Activated naive CD8-positive, alpha-beta T cell treated with anti-CD3 and anti-CD28 coated beads, Interleukin-2, amount 10 ng/mL, durations not matched to agents 7 days and 5 days (primary cell): ENCODE data around the gene ARHGEF3. TPM values are rescaled to one million over a fixed set of nuclear protein-coding genes. Genes with fewer than 3 reads are reported as not detected.
"Not testable (repeated sequence)": the region's sequence is repeated elsewhere in the genome, so short reads cannot be mapped to it uniquely, and the experiment has no call there.

Experiments used
- ATAC-seq: fragments of 150-1000 bp; cut with Tn5 transposase; one replicate; pipeline ENCODE4 v1.10.0; 2021; ENCODE audit warnings: low read depth, moderate library complexity
- POLR2A ChIA-PET: fragments of 350-600 bp; sonication (Branson Sonifier 250); formaldehyde crosslinking; loops from one replicate; lab custom pipeline; 2021; ENCODE audit warnings: antibody characterized with exemption; lab: Charles Lee
- DNase-seq: peaks from one replicate; pipeline ENCODE4 v3.0.0; 2021
- H3K27ac Mint-ChIP-seq: one replicate; pipeline ENCODE4 v1.8.0; 2022; ENCODE audit warnings: mild to moderate bottlenecking, mixed read lengths
- H3K27me3 Mint-ChIP-seq: one replicate; pipeline ENCODE4 v1.8.0; 2022; ENCODE audit warnings: mild to moderate bottlenecking, moderate library complexity, mixed read lengths
- H3K36me3 Mint-ChIP-seq: one replicate; pipeline ENCODE4 v1.8.0; 2021; ENCODE audit warnings: mild to moderate bottlenecking, mixed read lengths
- H3K4me1 Mint-ChIP-seq: one replicate; pipeline ENCODE4 v1.8.0; 2021; ENCODE audit warnings: mixed read lengths
- H3K4me3 Mint-ChIP-seq: one replicate; pipeline ENCODE4 v1.8.0; 2022; ENCODE audit warnings: mild to moderate bottlenecking, moderate library complexity, mixed read lengths
- H3K9me3 Mint-ChIP-seq: one replicate; pipeline ENCODE4 v1.8.0; 2021; ENCODE audit warnings: mixed read lengths
- total RNA-seq, 2 experiments: library from RNA; stranded (reverse); gene quantifications; one replicate each; pipeline ENCODE4 v1.2.3, GENCODE V29; 2021

Gene ARHGEF3
- total RNA-seq, 2 experiments from 2014 or later = 130 TPM

- Mint-ChIP-seq H3K27me3 (no peaks in the 10 kb centered on the region), H3K9me3 (peaks cover 3% of the 10 kb centered on the region), H3K36me3 (peaks cover 73% of the 10 kb centered on the region), H3K4me3 (peak overlapping the region; percentile 38), H3K4me1 (peaks cover 53% of the 10 kb centered on the region), H3K27ac (peak overlapping the region; percentile 72)
- POLR2A ChIA-PET = interaction anchor here (0.6 to 10.9 kb wide), 4 partner anchors 18 to 48 kb away, joined by 3 to 132 read pairs (median 6); partner anchors contain the start of gene ARHGEF3
- no peak for DNase-seq
- ATAC-seq = no peak
Observed at GRCh38 chr3:56751056-56751707, 50.6 kb downstream of the ARHGEF3 start.

DNA sequence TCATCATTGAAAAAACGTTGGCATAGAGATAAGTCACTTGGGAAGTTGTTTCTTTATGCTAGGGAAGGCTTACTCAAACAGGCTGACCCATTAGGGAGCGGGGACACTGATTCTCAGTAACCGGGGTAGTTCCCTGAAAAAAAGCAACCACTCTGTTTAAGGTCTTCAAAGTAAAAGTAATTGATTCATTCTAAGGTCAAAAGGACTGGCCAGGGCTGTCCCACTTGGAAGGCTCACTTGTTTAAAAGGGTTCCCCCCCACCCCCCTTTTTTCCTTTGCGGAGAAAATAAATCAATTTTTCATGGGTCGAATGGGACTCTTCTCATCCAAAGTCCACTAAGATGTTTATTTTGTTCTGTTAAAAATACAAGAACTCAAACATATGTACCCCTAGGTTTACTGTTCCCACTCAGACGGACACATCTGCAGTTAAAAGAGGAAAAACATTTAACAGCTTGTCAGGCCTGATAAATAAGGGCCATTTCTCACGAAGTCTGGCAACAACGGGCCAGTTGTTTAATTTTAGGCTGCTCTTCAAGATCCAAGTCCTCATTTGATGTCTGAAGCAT lies 53.0 kb downstream of the ARHGEF3 start:
- H3K9me3 Mint-ChIP-seq = peaks cover 3% of the 10 kb centered on the region
- peaks cover 78% of the 10 kb centered on the region for H3K36me3 Mint-ChIP-seq
- no peak overlapping the region for H3K27ac Mint-ChIP-seq
- POLR2A ChIA-PET = interaction anchor here (0.6 to 1.3 kb wide), 2 partner anchors 41 to 53 kb away, joined by 3 to 6 read pairs; partner anchors contain the start of gene ARHGEF3
- H3K27me3 Mint-ChIP-seq = no peaks in the 10 kb centered on the region
- no peak for DNase-seq
- ATAC-seq = no peak
- H3K4me1 Mint-ChIP-seq = peaks cover 47% of the 10 kb centered on the region
- H3K4me3 Mint-ChIP-seq = no peak overlapping the region

DNA sequence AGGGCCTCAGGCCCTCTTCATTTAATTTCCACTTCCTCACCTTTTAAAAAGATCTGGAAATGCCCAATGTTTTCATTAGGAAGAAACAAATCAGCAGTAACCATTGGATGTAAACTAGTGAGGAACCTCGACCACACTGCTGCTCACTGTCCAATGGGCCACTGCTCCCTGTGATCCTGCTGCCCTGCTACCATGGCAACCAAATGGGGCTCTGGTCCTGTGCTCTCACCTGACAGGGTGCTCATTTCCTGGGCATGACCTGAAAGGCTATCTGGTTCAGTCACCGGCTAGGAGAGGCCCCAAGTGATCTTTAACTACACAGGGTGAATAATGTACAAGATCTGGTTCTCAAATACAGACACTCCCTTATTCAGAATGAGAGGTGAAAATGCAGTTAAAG lies 54.6 kb downstream of the ARHGEF3 start:
- ATAC-seq (peak; percentile 27), DNase-seq (no peak)
- Mint-ChIP-seq H3K9me3 (peaks cover 3% of the 10 kb centered on the region), H3K4me3 (no peak overlapping the region), H3K27me3 (no peaks in the 10 kb centered on the region), H3K36me3 (peaks cover 77% of the 10 kb centered on the region), H3K4me1 (peaks cover 33% of the 10 kb centered on the region), H3K27ac (peak overlapping the region; percentile 38)
- POLR2A ChIA-PET = no interaction called here

- Mint-ChIP-seq H3K4me3 (no peak overlapping the region), H3K36me3 (peaks cover 66% of the 10 kb centered on the region)
- POLR2A ChIA-PET = no interaction called here
Observed at GRCh38 chr3:56744016-56744415, 57.7 kb downstream of the ARHGEF3 start.

GRCh38 chr3:56742887-56743286 lies 58.9 kb downstream of the ARHGEF3 start:
- Mint-ChIP-seq H3K27ac (peak overlapping the region; percentile 40), H3K9me3 (no peaks in the 10 kb centered on the region), H3K4me1 (peaks cover 24% of the 10 kb centered on the region), H3K36me3 (peaks cover 61% of the 10 kb centered on the region), H3K27me3 (no peaks in the 10 kb centered on the region), H3K4me3 (no peak overlapping the region)
- DNase-seq (no peak), ATAC-seq (no peak)
- POLR2A ChIA-PET = interaction anchor here (1.0 to 1.2 kb wide), 2 partner anchors 17 to 57 kb away, joined by 3 read pairs; no protein-coding TSS in a partner anchor

More at GRCh38 chr3:56744016-56744415, 57.7 kb downstream of the ARHGEF3 start:
- ATAC-seq (no peak), DNase-seq (no peak)
- peaks cover under 1% of the 10 kb centered on the region for H3K9me3 Mint-ChIP-seq
- H3K27me3 Mint-ChIP-seq = no peaks in the 10 kb centered on the region
- H3K27ac Mint-ChIP-seq = peak overlapping the region; percentile 62
- peaks cover 22% of the 10 kb centered on the region for H3K4me1 Mint-ChIP-seq

GRCh38 chr3:56739036-56739435 lies 62.7 kb downstream of the ARHGEF3 start:
- ATAC-seq (no peak), DNase-seq (no peak)
- POLR2A ChIA-PET = no interaction called here
- no peak overlapping the region for H3K27ac Mint-ChIP-seq
- peaks cover 66% of the 10 kb centered on the region for H3K36me3 Mint-ChIP-seq
- H3K4me1 Mint-ChIP-seq = peaks cover 35% of the 10 kb centered on the region
- H3K27me3 Mint-ChIP-seq = no peaks in the 10 kb centered on the region
- H3K9me3 Mint-ChIP-seq = no peaks in the 10 kb centered on the region
- no peak overlapping the region for H3K4me3 Mint-ChIP-seq

GRCh38 chr3:56737006-56737405 lies 64.7 kb downstream of the ARHGEF3 start:
- H3K36me3 Mint-ChIP-seq = peaks cover 61% of the 10 kb centered on the region
- H3K27ac Mint-ChIP-seq = no peak overlapping the region
- POLR2A ChIA-PET = interaction anchor here (1.0 to 2.5 kb wide), 4 partner anchors 12 to 63 kb away, joined by 3 to 12 read pairs (median 5); no protein-coding TSS in a partner anchor
- DNase-seq (no peak), ATAC-seq (no peak)
- H3K4me3 Mint-ChIP-seq = no peak overlapping the region
- H3K9me3 Mint-ChIP-seq = no peaks in the 10 kb centered on the region
- peaks cover 39% of the 10 kb centered on the region for H3K4me1 Mint-ChIP-seq
- H3K27me3 Mint-ChIP-seq = no peaks in the 10 kb centered on the region

DNA sequence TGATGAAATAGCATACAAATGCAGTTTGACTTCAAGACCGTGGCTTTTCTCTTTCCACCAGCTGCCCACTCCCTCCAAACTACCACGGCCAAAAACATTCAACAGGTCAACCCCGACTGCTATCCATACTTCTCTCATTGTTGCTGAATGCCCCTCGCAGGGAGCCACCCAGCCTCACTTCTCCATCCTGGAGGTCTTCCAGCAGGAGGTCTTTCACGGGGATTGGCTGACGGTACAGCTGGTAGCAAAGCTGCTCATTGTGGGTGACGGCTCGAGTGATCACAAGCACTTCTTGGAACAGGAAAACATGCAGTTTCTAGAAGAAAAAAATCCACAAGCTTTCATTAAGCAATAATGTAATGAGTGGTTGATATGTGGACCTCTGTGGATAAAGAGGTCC lies 69.6 kb downstream of the ARHGEF3 start:
- Mint-ChIP-seq H3K27me3 (no peaks in the 10 kb centered on the region), H3K9me3 (no peaks in the 10 kb centered on the region), H3K4me3 (no peak overlapping the region), H3K27ac (peak overlapping the region; percentile 80), H3K36me3 (peaks cover 76% of the 10 kb centered on the region), H3K4me1 (peaks cover 62% of the 10 kb centered on the region)
- ATAC-seq (no peak), DNase-seq (no peak)
- POLR2A ChIA-PET = interaction anchor here (0.6 kb wide), 1 partner anchor 237 kb away, joined by 4 read pairs; no protein-coding TSS in a partner anchor

GRCh38 chr3:56725175-56725574 lies 76.6 kb downstream of the ARHGEF3 start:
- POLR2A ChIA-PET = interaction anchor here (0.7 to 3.0 kb wide), 15 partner anchors 10 to 191 kb away, joined by 3 to 45 read pairs (median 7); partner anchors contain the start of genes ARHGEF3 and TASOR
- Mint-ChIP-seq H3K4me3 (peak overlapping the region; percentile 75), H3K4me1 (peaks cover 63% of the 10 kb centered on the region), H3K36me3 (peaks cover 76% of the 10 kb centered on the region), H3K27ac (peak overlapping the region; percentile 95), H3K27me3 (no peaks in the 10 kb centered on the region), H3K9me3 (no peaks in the 10 kb centered on the region)
- DNase-seq = peak; percentile 63
- peak; percentile 90 for ATAC-seq

- DNase-seq = no peak
- Mint-ChIP-seq H3K36me3 (peaks cover 77% of the 10 kb centered on the region), H3K27ac (peak overlapping the region; percentile 95), H3K4me1 (peaks cover 64% of the 10 kb centered on the region), H3K9me3 (no peaks in the 10 kb centered on the region), H3K4me3 (peak overlapping the region; percentile 75), H3K27me3 (no peaks in the 10 kb centered on the region)
- ATAC-seq = peak; percentile 1
- POLR2A ChIA-PET = interaction anchor here (0.6 to 3.0 kb wide), 13 partner anchors 11 to 192 kb away, joined by 3 to 45 read pairs (median 7); partner anchors contain the start of genes ARHGEF3 and TASOR
Observed at GRCh38 chr3:56724676-56725075, 77.1 kb downstream of the ARHGEF3 start.

DNA sequence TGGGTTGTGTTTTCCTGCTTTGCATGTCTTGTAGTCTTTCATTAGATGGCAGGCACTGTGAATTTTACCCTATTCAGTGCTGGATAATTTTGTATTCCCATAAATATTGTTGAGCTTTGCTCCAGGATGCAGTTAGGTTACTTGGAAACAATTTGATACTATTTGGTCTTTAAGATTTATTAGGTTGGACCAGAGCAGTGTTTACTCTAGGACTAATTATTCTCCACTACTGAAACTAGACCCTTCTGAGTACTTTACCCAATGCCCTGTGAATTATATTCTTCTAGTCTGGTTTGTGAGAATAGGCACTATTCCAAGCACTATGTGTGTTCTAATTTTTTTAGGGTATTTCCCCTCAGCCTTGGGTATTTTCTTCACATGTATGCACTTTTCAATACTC lies 80.9 kb downstream of the ARHGEF3 start:
- ATAC-seq = no peak
- Mint-ChIP-seq H3K9me3 (peaks cover 4% of the 10 kb centered on the region), H3K4me3 (no peak overlapping the region), H3K27ac (no peak overlapping the region), H3K36me3 (peaks cover 55% of the 10 kb centered on the region), H3K4me1 (peaks cover 50% of the 10 kb centered on the region), H3K27me3 (no peaks in the 10 kb centered on the region)
- no peak for DNase-seq
- POLR2A ChIA-PET = interaction anchor here (1.2 kb wide), 1 partner anchor 19 kb away, joined by 4 read pairs; no protein-coding TSS in a partner anchor

DNA sequence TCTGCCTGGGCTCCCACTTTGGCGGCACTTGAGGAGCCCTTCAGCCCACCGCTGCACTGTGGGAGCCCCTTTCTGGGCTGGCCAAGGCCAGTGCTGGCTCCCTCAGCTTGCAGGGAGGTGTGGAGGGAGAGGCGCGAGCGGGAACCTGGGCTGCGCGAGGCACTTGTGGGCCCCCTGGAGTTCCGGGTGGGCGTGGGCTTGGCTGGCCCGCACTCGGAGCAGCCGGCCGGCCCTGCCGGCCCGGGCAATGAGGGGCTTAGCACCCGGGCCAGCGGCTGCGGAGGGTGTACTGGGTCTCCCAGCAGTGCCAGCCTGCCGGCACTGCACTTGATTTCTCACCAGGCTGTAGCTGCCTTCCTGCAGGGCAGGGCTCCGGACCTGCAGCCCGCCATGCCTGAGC lies 82.9 kb downstream of the ARHGEF3 start:
- H3K27me3 Mint-ChIP-seq, H3K27ac Mint-ChIP-seq, H3K9me3 Mint-ChIP-seq, H3K4me3 Mint-ChIP-seq, DNase-seq, ATAC-seq: not testable (repeated sequence)
- peaks cover 34% of the 10 kb centered on the region for H3K4me1 Mint-ChIP-seq
- POLR2A ChIA-PET = interaction anchor here (0.7 kb wide), 1 partner anchor 218 kb away, joined by 3 read pairs; no protein-coding TSS in a partner anchor
- peaks cover 47% of the 10 kb centered on the region for H3K36me3 Mint-ChIP-seq

DNA sequence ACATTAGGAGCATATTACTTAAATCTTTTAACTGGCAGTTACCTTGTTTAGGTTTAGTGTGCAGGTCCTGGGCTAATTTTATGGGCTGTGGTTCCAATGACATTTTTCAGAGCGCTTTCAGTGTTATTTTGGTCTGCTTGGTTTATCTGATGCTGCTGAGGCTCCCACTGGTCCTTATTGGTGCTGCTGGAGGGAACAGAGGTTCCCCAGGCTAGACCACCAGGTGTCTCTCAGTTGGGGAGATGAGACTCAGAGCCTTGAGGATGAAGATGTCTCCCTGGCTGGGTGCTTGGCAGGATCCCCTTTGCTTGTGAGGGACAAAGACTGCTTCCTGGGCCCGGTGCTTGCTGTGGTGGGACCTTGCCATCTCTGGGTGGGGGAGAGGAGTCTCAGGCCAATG lies 90.4 kb downstream of the ARHGEF3 start:
- H3K27ac Mint-ChIP-seq = peak overlapping the region; percentile 35
- peaks cover 7% of the 10 kb centered on the region for H3K36me3 Mint-ChIP-seq
- ATAC-seq (no peak), DNase-seq (no peak)
- H3K27me3 Mint-ChIP-seq = no peaks in the 10 kb centered on the region
- POLR2A ChIA-PET = no interaction called here
- H3K4me3 Mint-ChIP-seq = no peak overlapping the region
- peaks cover 4% of the 10 kb centered on the region for H3K9me3 Mint-ChIP-seq
- peaks cover 8% of the 10 kb centered on the region for H3K4me1 Mint-ChIP-seq
